ENCODE measurements around the gene FBXW9. TPM values are rescaled to one million over a fixed set of nuclear protein-coding genes. Genes with fewer than 3 reads are reported as not detected.

FBXW9 gene
- total and polyA plus RNA-seq, 2 of the 13 experiments (the other 11 are each of a cell fraction or from before 2014, with no cell fraction given): 5.7 to 6.1 TPM

GRCh38 chr19:12666265-12667048, 30.0 kb downstream of the FBXW9 start, which contains the start of the genes MAN2B1 and WDR83 (continued):
- peak; percentile 73 for TF ChIP-seq NFYB (CRISPR knock-in tag; IDR thresholded peaks at IDR 0.05)
- TF ChIP-seq YY1 (IDR thresholded peaks at IDR 0.05; ENCODE audit: insufficient read depth, insufficient replicate concordance, low read depth, low read length): peak; percentile 56
- TF ChIP-seq, protein P1, sequence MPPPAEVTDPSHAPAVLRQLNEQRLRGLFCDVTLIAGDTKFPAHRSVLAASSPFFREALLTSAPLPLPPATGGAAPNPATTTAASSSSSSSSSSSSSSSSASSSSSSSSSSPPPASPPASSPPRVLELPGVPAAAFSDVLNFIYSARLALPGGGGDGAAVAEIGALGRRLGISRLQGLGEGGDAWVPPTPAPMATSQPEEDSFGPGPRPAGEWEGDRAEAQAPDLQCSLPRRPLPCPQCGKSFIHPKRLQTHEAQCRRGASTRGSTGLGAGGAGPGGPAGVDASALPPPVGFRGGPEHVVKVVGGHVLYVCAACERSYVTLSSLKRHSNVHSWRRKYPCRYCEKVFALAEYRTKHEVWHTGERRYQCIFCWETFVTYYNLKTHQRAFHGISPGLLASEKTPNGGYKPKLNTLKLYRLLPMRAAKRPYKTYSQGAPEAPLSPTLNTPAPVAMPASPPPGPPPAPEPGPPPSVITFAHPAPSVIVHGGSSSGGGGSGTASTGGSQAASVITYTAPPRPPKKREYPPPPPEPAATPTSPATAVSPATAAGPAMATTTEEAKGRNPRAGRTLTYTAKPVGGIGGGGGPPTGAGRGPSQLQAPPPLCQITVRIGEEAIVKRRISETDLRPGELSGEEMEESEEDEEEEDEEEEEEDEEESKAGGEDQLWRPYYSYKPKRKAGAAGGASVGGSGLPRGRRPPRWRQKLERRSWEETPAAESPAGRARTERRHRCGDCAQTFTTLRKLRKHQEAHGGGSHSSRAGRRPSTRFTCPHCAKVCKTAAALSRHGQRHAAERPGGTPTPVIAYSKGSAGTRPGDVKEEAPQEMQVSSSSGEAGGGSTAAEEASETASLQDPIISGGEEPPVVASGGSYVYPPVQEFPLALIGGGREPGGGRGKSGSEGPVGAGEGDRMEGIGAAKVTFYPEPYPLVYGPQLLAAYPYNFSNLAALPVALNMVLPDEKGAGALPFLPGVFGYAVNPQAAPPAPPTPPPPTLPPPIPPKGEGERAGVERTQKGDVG (CRISPR knock-in tag; IDR thresholded peaks at IDR 0.05; ENCODE audit: borderline replicate concordance): no peak
- TF ChIP-seq SKI (IDR thresholded peaks at IDR 0.05; ENCODE audit: partially characterized antibody): no peak
- peak; percentile 33 for TF ChIP-seq ASH2L (IDR thresholded peaks at IDR 0.05; ENCODE audit: insufficient read length, low read depth, low read length)
- no peak for TF ChIP-seq ZBED4 (CRISPR knock-in tag; IDR thresholded peaks at IDR 0.05; ENCODE audit: borderline replicate concordance)
- TF ChIP-seq ZFP36L1 (CRISPR knock-in tag; IDR thresholded peaks at IDR 0.05): no peak
- TF ChIP-seq ZSCAN25 (CRISPR knock-in tag; IDR thresholded peaks at IDR 0.05): peak; percentile 5; the same call in 1 of the 2 replicates
- TF ChIP-seq TEAD3 (CRISPR knock-in tag; optimal IDR thresholded peaks at IDR 0.05; ENCODE audit: borderline replicate concordance): peak; percentile 13
- TF ChIP-seq ESRRA (CRISPR knock-in tag; IDR thresholded peaks at IDR 0.05; ENCODE audit: low read depth): no peak
- no peak for TF ChIP-seq TCF7 (IDR thresholded peaks at IDR 0.05; ENCODE audit: low read depth)
- TF ChIP-seq ZNF224 (CRISPR knock-in tag; IDR thresholded peaks at IDR 0.05): 0 out of 2 replicates have a peak, but pooled peaks have one; percentile 23
- TF ChIP-seq, protein P2, sequence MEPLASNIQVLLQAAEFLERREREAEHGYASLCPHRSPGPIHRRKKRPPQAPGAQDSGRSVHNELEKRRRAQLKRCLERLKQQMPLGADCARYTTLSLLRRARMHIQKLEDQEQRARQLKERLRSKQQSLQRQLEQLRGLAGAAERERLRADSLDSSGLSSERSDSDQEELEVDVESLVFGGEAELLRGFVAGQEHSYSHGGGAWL (CRISPR knock-in tag; IDR thresholded peaks at IDR 0.05): 0 out of 2 replicates have a peak, but pooled peaks have one; percentile 23
- no peak for TF ChIP-seq ZNF558 (CRISPR knock-in tag; IDR thresholded peaks at IDR 0.05; ENCODE audit: borderline replicate concordance)
- TF ChIP-seq ZNF263 (CRISPR knock-in tag; IDR thresholded peaks at IDR 0.05): 0 out of 2 replicates have a peak, but pooled peaks have one; percentile 23
- 0 out of 2 replicates have a peak, but pooled peaks have one; percentile 23 for TF ChIP-seq ZBTB14 (CRISPR knock-in tag; IDR thresholded peaks at IDR 0.05)
- TF ChIP-seq HDAC6 (IDR thresholded peaks at IDR 0.05; ENCODE audit: low read depth, low read length): no peak
- 0 out of 2 replicates have a peak, but pooled peaks have one; percentile 31 for TF ChIP-seq NKX3-1 (CRISPR knock-in tag; IDR thresholded peaks at IDR 0.05)
- TF ChIP-seq ZSCAN31 (CRISPR knock-in tag; IDR thresholded peaks at IDR 0.05; ENCODE audit: low read depth): no peak
- no peak for TF ChIP-seq KDM4B (CRISPR knock-in tag; IDR thresholded peaks at IDR 0.05)
- no peak for TF ChIP-seq SIX4 (CRISPR knock-in tag; IDR thresholded peaks at IDR 0.05)
